ENCODE measurements around the gene PLA2G2D.

PLA2G2D gene

GRCh38 chr1:20115479-20115878 lies 3.9 kb downstream of the PLA2G2D start:
- DNase-seq (ENCODE audit: low read depth in 2 of 2, low spot score in 1 of 2) = no peak

- DNase-seq (ENCODE audit: low read depth in 2 of 2, low spot score in 1 of 2) = no peak
Observed at GRCh38 chr1:20114021-20114648, 5.2 kb downstream of the PLA2G2D start.

DNA sequence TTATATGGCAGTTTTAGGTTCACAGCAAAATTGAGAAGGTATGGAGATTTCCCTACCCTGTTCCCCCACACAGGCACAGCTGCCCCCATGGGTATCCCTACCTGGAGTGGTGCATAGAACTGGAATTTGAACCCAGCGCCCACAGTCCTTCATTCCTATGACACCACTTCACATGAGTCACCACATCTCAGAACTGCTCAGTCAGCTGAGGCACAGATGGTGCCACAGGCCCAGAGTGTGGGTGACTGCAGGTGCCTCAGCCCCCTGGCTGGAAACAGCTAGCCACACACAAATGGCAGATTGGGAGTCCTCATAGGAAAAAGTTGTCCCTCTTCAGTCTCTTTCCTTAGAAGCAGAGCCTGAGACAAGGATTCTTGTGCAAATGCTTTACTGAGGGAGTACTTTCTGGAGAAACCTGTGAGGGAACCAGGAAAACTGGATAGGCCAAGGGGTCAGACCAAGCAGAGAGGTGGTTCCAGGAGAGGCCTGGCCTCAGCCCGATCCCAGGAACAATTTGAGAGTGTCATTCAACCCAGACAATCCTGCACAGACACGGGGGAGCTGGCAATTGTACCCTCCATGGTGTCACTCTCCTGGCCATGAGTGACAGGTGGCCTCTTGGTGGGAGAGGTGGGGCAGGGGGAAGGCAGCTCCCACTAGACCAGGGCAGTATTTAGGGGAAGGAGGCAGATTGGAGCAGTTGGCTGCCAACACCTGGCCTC lies 6.9 kb downstream of the PLA2G2D start:
- no peak for DNase-seq (ENCODE audit: low read depth in 2 of 2, low spot score in 1 of 2)

- no peak for DNase-seq (ENCODE audit: low read depth in 2 of 2, low spot score in 1 of 2)
Observed at GRCh38 chr1:20111452-20111851, 7.9 kb downstream of the PLA2G2D start.

- no peak for DNase-seq (ENCODE audit: low read depth in 2 of 2, low spot score in 1 of 2)
Observed at GRCh38 chr1:20110679-20111078, 8.7 kb downstream of the PLA2G2D start.

DNA sequence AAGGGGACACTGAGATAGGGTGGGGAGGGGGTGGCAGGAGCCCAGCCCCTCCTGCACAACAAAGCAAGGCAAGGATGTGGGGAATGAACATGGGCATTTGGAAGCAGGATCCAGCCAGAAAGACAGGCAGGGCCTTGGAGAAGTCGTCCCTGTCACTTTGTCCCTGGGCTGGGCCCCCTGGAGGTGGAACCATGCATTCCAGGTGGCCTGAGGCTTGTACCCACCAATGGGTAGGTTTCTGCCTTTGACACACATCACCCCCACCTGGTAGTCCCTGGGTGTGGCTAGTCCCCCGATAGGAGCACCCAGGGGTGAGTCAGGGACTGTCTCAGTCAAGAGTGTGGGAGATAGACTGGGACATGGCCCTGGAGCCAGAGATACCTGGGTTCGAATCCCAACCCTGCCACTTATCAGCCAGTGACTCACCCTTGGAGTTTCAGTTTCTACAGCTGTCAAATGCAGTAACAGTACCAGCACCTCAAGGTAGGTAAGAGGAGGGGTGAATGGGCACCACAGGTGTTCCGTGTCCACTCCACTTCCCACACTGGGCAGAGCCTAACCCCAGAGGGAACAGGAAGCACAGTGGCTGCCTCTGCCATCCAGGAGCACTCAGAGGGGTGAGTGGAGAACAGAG lies 10.0 kb downstream of the PLA2G2D start:
- DNase-seq (ENCODE audit: low read depth in 2 of 2, low spot score in 1 of 2) = no peak

DNA sequence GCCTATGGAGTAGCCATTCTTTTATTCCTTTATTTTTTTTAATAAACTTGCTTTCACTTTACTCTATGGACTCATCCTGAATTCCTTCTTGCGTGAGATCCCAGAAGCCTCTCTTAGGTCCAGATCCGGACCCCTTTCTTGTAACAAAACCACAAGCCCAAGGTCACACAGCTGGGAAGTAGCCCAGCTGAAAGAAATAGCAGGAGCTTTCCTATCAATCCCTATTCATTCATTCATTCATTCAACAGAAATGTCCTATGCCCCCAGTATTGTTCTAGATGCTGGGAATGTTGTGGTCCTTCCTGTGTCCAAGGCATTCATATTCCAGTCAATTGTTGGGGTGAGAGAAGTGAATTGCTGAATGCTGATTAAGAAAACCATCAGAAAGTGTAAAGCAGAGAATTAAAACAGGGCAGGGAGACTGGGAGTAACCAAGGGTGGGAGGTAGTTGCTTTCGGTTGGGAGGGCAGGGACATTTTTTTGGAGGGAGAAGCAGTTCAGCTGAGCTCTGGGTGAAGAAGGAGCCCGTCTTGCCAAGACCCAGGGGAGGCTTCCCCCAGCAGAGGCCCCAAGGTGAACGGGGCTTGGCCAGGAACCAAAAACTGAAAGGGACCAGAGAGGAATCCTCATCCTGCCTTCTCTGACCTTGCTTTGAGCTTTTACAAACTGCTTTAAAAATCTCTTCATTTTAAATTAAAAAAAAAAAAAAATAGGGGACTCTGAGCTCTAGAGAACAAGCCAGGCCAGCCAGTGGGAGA lies 10.8 kb downstream of the PLA2G2D start:
- no peak for DNase-seq (ENCODE audit: low read depth in 2 of 2, low spot score in 1 of 2)

DNA sequence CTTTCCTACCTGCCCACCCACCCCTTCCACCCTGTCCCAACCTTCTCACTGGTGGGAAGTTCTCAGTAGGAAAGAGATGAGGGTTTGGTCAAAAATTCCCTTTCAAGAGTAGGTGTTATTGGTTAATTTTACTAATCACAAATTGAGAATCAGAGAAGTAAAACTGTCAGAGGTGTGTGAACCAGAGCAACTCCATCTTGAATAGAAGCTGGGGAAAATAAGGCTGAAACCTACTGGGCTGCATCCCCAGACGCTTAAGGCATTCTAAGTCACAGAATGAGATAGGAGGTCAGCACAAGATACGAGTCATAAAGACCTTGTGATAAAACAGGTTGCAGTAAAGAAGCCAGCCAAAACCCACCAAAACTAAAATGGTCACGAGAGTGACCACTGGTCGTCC lies 11.5 kb downstream of the PLA2G2D start:
- DNase-seq (ENCODE audit: low read depth in 2 of 2, low spot score in 1 of 2) = no peak

DNA sequence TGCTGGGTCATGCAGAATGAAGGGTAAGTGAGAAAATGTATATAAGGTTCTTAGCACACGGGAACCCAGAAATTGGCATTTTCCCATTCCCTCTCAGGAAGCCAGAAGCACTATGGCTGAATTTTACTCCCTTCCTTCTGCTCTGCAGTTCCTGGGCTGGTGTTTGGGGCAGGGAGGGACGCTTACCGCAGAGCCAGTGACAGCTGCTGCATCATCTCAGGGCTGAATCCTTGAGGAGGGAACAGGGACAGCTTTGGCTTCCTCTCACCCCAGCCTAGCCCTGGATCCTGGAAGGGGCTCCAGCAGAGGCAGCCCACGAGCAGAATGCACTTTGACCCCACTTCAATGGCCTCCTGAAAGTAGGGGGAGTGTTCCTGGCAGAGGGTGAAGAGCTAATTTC lies 12.0 kb downstream of the PLA2G2D start:
- no peak for DNase-seq (ENCODE audit: low read depth in 2 of 2, low spot score in 1 of 2)

DNA sequence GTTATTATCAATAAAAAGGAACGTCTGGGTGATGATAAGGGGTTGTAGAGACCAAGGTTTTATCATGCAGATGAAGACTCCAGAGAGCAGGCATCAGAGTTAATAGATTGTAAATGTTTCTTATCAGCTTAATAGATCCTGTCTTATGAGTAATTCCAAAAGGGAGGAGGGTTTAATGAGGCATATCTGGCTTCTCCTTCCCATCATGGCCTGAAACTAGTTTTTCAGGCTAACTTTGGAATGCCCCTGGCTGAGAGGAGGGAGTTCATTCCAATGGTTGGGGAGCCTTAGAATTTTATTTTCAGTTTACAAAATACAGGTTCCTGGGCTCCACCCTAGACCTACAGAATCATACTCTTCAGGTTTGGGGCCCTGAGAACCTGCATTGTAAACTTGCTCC lies 13.5 kb downstream of the PLA2G2D start:
- no peak for DNase-seq (ENCODE audit: low read depth in 2 of 2, low spot score in 1 of 2)

- no peak for DNase-seq (ENCODE audit: low read depth in 2 of 2, low spot score in 1 of 2)
Observed at GRCh38 chr1:20102875-20103274, 16.5 kb downstream of the PLA2G2D start.

- no peak for DNase-seq (ENCODE audit: low read depth in 2 of 2, low spot score in 1 of 2)
Observed at GRCh38 chr1:20100632-20101355, 18.5 kb downstream of the PLA2G2D start.

- no peak for DNase-seq (ENCODE audit: low read depth in 2 of 2, low spot score in 1 of 2)
Observed at GRCh38 chr1:20099533-20099932, 19.8 kb downstream of the PLA2G2D start.

DNA sequence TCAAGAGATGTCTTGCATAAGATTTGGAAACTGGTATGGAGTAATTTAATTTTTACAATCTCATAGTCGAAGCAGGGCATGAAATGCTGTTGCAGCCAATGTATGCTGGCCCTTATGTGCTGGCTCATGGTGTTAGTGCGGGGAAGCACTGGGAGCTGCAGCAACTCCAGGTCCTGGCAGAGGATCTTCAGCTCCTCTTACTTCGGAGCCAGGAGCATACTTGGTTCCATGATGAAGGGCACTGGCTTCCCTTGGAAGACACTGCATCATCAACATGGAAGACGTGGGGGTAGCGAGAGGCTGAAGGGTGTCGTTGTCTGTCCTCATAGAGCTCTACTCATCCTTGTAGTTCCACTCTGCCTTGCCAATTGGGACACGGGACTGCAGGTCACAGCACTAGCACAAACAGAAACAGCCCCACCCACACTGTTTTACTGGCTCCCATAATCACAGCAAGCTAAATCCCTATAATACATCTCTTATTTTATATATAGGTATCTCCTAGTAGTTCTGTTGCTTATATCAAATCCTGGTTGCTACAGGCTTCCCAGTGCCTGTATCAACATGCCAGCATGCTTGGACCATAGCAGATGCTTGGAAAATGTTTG lies 22.4 kb downstream of the PLA2G2D start:
- DNase-seq (ENCODE audit: low read depth in 2 of 2, low spot score in 1 of 2) = no peak

GRCh38 chr1:20095564-20096434 lies 23.5 kb downstream of the PLA2G2D start:
- no peak for DNase-seq (ENCODE audit: low read depth in 2 of 2, low spot score in 1 of 2)

- DNase-seq (ENCODE audit: low read depth in 2 of 2, low spot score in 1 of 2) = no peak
Observed at GRCh38 chr1:20093940-20094391, 25.4 kb downstream of the PLA2G2D start.

- no peak for DNase-seq (ENCODE audit: low read depth in 2 of 2, low spot score in 1 of 2)
Observed at GRCh38 chr1:20093303-20093702, 26.0 kb downstream of the PLA2G2D start.

DNA sequence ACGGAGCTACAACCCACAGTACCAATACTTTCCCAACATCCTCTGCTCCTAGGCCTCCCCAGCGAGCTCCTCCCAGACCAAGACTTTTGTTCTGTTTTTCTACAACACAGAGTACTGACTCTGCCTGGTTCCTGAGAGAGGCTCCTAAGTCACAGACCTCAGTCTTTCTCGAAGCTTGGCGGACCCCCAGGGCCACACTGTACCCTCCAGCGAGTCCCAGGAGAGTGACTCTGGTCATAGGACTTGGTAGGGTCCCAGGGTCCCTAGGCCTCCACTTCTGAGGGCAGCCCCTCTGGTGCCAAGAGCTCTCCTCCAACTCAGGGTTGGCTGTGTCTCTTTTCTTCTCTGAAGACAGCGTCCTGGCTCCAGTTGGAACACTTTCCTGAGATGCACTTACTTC lies 28.7 kb downstream of the PLA2G2D start:
- DNase-seq (ENCODE audit: low read depth in 2 of 2, low spot score in 1 of 2) = no peak

DNA sequence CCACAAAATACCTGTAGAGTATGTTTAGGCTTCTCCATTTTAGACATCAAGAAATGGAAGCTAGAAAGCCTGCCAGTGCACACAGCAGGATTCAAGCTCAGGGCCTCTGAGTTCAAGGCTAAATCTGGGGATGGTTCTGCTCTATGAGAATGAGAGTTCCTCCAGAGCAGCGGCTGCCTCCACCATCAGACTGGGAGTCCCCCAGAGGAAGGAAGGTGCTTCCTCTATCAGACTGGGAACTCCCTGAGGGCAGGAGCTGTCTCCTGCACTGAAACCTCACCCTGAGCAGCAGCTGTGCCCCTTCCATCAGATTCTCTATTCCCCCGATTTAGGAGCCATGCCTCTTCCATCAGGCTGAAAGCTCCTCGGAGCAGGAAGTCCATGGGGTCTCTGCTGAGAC lies 29.2 kb downstream of the PLA2G2D start:
- DNase-seq (ENCODE audit: low read depth in 2 of 2, low spot score in 1 of 2) = no peak

All from stimulated activated CD8-positive, alpha-beta memory T cell treated with anti-CD3 and anti-CD28 coated beads, Interleukin-4, amount 100 ng/mL, for 4 hours (primary cell).